ENCODE results near the gene AKIRIN2.
"Not testable (repeated sequence)": the region's sequence is repeated elsewhere in the genome, so short reads cannot be mapped to it uniquely, and the experiment has no call there.

Gene AKIRIN2

DNA sequence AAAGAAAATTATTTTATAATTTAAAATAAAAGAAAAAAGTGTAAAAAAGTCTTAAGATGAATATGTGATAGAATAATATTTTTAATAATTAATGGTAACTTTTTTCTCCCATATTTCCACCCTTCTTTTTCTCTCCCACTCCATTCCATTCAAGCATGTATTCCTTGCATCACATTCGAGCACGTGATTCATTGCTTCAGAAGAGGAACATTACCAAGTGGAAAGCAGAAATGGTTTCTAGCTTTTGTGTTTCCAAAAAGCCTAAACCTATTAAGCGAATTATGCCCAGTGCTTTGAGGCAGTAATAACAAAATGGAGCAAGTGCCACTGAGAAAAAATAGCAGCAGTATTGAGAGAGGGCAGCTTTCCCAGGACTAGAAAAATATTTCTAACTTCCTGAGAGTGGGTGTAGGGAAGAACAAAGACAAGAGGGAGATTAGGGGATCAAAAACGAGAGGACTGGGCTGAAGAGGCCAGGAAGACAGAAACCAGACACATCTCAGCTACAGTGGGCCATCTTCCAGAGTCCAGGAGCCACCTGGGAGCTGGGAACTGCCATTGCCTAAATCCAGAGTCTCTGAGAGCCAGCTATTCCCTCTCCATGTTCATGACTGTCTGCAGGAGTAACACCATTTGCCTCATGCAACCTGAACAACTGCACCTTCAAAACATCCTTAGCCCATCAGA, 15.0 kb upstream of the AKIRIN2 start:
- Histone ChIP-seq H3K4me1 (ENCODE audit: control insufficient read depth, insufficient read depth, low read length, poor library complexity, severe bottlenecking) (peaks cover 4% of the 10 kb centered on the region), H3K36me3 (ENCODE audit: control insufficient read depth, insufficient read depth, low read length) (no peaks in the 10 kb centered on the region), H3K9me3 (ENCODE audit: control insufficient read depth, low read length) (no peaks in the 10 kb centered on the region), H3K4me3 (ENCODE audit: extremely low read depth, insufficient read depth, low read length, poor library complexity, severe bottlenecking) (no peak overlapping the region), H3K27ac (ENCODE audit: low read depth, low read length, severe bottlenecking) (peak overlapping the region; percentile 10)
- 69 to 97% methylated on average over 2 to 3 of the region's 4 CpGs for WGBS, 2 experiments (ENCODE audit: insufficient coverage in 2 of 2)

DNA sequence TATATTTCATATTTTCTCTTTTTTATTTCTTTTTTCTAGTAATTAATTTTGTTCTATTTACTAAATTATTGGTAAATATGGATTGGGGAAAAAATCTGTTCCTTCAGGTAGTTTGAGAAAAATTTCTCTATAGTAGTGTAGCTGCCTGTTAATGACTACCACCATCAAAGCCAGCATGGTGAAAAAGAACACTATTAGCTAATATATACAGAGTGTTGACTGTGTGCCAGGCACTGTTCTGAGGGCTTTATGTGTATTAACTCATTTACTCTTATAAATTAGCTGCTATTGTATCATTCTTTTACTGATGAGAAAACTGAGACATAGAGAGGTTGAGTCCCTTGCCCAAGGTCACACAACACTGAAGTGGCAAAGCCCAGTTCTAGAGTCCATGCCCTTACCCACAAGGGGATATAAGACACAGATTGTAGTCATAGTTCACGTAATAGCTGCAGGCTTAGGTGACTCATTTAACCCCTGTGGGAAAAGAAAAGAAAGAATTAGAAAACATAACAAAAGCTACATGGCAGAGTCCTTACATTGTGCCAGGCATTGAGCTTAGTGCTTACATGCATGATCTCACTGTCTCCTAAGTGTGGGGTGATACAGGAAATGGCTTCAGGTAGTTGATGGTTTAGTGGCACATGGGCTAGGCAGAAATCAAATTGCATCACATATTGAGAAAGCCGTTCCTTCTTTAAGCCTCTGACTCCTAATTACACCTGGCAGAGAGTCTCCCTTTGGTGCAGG, 12.2 kb upstream of the AKIRIN2 start:
- H3K27ac ChIP-seq (ENCODE audit: low read depth, low read length, severe bottlenecking): no peak overlapping the region
- no peak overlapping the region for H3K4me3 ChIP-seq (ENCODE audit: extremely low read depth, insufficient read depth, low read length, poor library complexity, severe bottlenecking)
- 100% methylated on average over 1 of the region's 2 CpGs for WGBS, 2 experiments (ENCODE audit: insufficient coverage in 2 of 2)
- no peaks in the 10 kb centered on the region for H3K36me3 ChIP-seq (ENCODE audit: control insufficient read depth, insufficient read depth, low read length)
- H3K9me3 ChIP-seq (ENCODE audit: control insufficient read depth, low read length): no peaks in the 10 kb centered on the region
- H3K4me1 ChIP-seq (ENCODE audit: control insufficient read depth, insufficient read depth, low read length, poor library complexity, severe bottlenecking): peaks cover 4% of the 10 kb centered on the region

DNA sequence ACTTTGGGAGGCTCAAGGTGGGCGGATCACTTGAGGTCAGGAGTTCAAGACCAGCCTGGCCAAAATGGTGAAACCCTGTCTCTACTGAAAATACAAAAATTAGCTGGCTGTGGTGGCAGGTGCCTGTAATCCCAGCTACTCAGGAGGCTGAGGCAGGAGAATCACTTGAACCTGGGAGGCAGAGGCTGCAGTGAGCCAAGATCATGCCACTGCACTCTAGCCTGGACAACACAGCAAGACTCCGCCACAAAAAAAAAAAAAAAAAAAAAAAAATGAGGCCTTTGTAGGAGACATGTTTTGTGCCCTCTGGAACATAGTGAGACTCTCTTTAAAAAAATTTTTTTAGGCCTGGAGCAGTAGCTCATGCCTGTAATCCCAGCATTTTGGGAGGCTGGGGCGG, 10.7 kb upstream of the AKIRIN2 start:
- not testable (repeated sequence) for H3K4me3 ChIP-seq (ENCODE audit: extremely low read depth, insufficient read depth, low read length, poor library complexity, severe bottlenecking); H3K36me3 ChIP-seq (ENCODE audit: control insufficient read depth, insufficient read depth, low read length); H3K4me1 ChIP-seq (ENCODE audit: control insufficient read depth, insufficient read depth, low read length, poor library complexity, severe bottlenecking); H3K9me3 ChIP-seq (ENCODE audit: control insufficient read depth, low read length); H3K27ac ChIP-seq (ENCODE audit: low read depth, low read length, severe bottlenecking)
- 80% methylated on average over 2 of the region's 3 CpGs; no CpG with 5 or more reads in 1 of the 2 experiments for WGBS, 2 experiments (ENCODE audit: insufficient coverage in 2 of 2)

DNA sequence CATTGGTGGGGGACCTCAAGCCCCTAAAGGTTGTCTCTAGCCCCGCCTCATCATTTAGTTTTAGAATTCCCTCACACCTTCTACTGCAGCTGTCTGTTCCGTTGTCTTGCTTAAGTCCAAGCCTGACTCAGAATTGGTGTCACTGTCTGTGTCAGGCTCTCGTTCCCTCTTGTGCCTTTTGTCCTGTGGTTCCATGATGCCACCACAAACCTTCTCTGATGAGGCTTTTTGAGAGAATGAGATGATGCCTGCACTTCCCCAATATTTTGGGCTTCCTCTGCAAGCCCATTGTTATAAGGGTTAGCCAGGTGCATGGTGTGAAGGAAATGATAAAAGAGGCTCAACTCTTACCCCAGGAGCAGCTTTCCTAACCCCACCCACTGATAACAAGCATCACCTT, 8.1 kb upstream of the AKIRIN2 start:
- Histone ChIP-seq H3K9me3 (ENCODE audit: control insufficient read depth, low read length) (no peaks in the 10 kb centered on the region), H3K4me3 (ENCODE audit: extremely low read depth, insufficient read depth, low read length, poor library complexity, severe bottlenecking) (no peak overlapping the region)
- WGBS, 2 experiments (ENCODE audit: insufficient coverage in 2 of 2): 82 to 92% methylated on average over 3 of the region's 3 CpGs

DNA sequence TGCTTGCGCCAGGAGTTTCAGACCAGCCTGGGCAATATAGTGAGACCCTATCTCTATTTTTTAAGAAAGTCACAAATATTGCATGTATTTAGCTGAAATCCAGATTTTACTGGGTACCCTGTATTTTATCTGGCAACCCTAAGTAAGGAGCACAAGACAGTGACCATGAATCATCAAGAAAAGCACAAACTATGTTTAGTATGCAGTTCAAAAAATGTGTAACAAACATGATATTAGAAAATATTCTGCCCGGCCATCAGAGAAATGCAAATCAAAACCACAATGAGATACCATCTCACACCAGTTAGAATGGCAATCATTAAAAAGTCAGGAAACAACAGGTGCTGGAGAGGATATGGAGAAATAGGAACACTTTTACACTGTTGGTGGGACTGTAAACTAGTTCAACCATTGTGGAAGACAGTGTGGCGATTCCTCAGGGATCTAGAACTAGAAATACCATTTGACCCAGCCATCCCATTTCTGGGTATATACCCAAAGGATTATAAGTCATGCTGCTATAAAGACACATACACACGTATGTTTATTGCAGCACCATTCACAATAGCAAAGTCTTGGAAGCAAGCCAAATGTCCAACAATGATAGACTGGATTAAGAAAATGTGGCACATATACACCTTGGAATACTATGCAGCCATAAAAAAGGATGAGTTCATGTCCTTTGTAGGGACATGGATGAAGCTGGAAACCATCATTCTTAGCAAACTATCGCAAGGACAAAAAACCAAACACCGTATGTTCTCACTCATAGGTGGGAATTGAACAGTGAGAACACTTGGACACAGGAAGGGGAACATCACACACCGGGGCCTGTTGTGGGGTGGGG, 6.8 kb upstream of the AKIRIN2 start:
- H3K9me3 ChIP-seq (ENCODE audit: control insufficient read depth, low read length); H3K4me3 ChIP-seq (ENCODE audit: extremely low read depth, insufficient read depth, low read length, poor library complexity, severe bottlenecking); H3K36me3 ChIP-seq (ENCODE audit: control insufficient read depth, insufficient read depth, low read length); H3K27ac ChIP-seq (ENCODE audit: low read depth, low read length, severe bottlenecking); H3K4me1 ChIP-seq (ENCODE audit: control insufficient read depth, insufficient read depth, low read length, poor library complexity, severe bottlenecking): not testable (repeated sequence)
- 80 to 100% methylated on average over 1 of the region's 7 CpGs for WGBS, 2 experiments (ENCODE audit: insufficient coverage in 2 of 2)

More for the DNA sequence above, 8.1 kb upstream of the AKIRIN2 start:
- Histone ChIP-seq H3K4me1 (ENCODE audit: control insufficient read depth, insufficient read depth, low read length, poor library complexity, severe bottlenecking) (peaks cover 4% of the 10 kb centered on the region), H3K27ac (ENCODE audit: low read depth, low read length, severe bottlenecking) (no peak overlapping the region), H3K36me3 (ENCODE audit: control insufficient read depth, insufficient read depth, low read length) (no peaks in the 10 kb centered on the region)

DNA sequence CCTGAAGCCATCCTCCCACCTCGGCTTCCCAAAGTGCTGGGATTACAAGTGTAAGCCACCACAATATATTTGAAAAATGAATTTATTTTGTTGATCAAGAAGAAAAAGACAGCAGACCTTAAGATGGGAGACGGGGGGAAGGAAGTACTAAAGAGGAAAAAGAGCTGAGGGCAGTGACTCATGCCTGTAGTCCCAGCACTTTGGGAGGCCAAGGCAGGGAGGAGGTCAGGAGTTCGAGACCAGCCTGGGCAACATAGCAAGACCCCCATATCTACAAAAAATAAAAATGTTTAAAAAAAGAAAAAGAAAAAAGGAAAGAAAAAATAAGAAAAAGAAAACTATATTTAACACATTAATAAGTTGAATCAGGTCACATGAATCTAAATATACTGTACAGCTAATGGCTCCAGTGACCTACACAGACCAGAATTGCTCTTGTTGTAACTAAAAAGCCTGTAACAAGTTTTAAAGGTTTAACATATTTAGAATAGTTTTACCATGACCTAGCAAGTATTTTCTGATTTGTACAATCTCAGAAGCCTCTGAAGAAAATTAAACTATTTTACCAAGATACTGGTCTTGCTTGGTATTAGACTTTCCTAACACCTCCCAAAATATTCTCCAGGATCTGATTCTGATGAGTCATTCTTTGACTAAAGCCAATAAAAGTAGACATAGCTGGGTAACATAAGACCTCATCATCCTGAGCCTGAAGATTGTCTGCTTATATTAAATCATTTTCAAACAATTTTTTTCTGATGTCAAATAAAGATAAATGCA, 4.3 kb upstream of the AKIRIN2 start:
- no peaks in the 10 kb centered on the region for H3K4me1 ChIP-seq (ENCODE audit: control insufficient read depth, insufficient read depth, low read length, poor library complexity, severe bottlenecking)
- no peak overlapping the region for H3K4me3 ChIP-seq (ENCODE audit: extremely low read depth, insufficient read depth, low read length, poor library complexity, severe bottlenecking)
- no peaks in the 10 kb centered on the region for H3K9me3 ChIP-seq (ENCODE audit: control insufficient read depth, low read length)
- no peak overlapping the region for H3K27ac ChIP-seq (ENCODE audit: low read depth, low read length, severe bottlenecking)
- H3K36me3 ChIP-seq (ENCODE audit: control insufficient read depth, insufficient read depth, low read length): no peaks in the 10 kb centered on the region
- WGBS, 2 experiments (ENCODE audit: insufficient coverage in 2 of 2): 89 to 100% methylated on average over 1 of the region's 3 CpGs

DNA sequence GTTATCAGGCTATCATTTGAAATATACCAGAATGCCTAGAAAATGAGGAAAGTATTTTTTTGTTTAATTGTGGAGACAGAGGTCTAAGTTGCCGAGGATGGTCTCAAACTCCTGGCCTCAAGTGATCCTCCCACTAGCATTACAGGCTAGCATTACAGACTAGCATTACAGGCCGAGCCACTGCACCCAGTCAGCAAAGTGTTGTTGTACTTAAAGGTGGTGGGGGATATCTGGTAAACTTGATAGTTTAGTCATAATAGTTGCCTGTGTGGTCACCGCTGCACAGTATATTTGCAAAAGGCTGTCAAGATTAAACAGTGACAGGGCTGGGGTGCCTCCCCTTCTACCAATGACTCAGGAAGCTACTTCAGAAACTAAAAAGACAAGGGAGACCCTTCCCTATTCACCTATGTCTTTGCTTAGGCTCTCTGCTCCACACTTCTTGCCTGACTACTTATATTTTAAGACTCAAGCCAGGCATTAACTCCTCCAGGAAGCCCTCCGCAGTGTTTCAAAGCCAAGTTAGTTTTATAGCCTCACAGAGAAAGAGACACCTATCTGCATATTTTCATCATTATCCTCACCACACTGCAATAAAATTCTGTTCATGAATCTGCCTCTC, 3.1 kb upstream of the AKIRIN2 start:
- no peak overlapping the region for H3K27ac ChIP-seq (ENCODE audit: low read depth, low read length, severe bottlenecking)
- H3K36me3 ChIP-seq (ENCODE audit: control insufficient read depth, insufficient read depth, low read length): no peaks in the 10 kb centered on the region
- H3K4me3 ChIP-seq (ENCODE audit: extremely low read depth, insufficient read depth, low read length, poor library complexity, severe bottlenecking): no peak overlapping the region
- 95 to 100% methylated on average over 1 to 2 of the region's 4 CpGs for WGBS, 2 experiments (ENCODE audit: insufficient coverage in 2 of 2)
- H3K4me1 ChIP-seq (ENCODE audit: control insufficient read depth, insufficient read depth, low read length, poor library complexity, severe bottlenecking): no peaks in the 10 kb centered on the region
- no peaks in the 10 kb centered on the region for H3K9me3 ChIP-seq (ENCODE audit: control insufficient read depth, low read length)

DNA sequence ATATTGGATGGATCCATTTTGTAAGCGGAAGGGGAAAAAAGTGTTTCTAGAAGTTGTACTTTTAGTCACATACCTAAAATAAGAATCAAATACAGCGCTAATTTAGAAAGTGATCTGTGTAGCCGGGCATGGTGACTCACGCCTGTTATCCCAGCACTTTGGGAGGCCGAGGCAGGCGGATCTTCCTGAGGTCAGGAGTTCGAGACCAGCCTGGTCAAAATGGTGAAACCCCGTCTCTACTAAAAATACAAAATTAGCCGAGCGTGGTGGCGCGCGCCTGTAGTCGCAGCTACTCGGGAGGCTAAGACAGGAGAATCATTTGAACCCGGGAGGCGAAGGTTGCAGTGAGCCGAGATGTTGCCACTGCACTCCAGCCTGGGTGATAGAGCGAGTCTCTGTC, 1.0 kb upstream of the AKIRIN2 start:
- WGBS, 2 experiments (ENCODE audit: insufficient coverage in 2 of 2): 91 to 93% methylated on average over 15 to 18 of the region's 19 CpGs
- not testable (repeated sequence) for H3K9me3 ChIP-seq (ENCODE audit: control insufficient read depth, low read length); H3K4me1 ChIP-seq (ENCODE audit: control insufficient read depth, insufficient read depth, low read length, poor library complexity, severe bottlenecking); H3K36me3 ChIP-seq (ENCODE audit: control insufficient read depth, insufficient read depth, low read length)
- Histone ChIP-seq H3K27ac (ENCODE audit: low read depth, low read length, severe bottlenecking) (peak overlapping the region; percentile 97), H3K4me3 (ENCODE audit: extremely low read depth, insufficient read depth, low read length, poor library complexity, severe bottlenecking) (peak overlapping the region; percentile 97)

DNA sequence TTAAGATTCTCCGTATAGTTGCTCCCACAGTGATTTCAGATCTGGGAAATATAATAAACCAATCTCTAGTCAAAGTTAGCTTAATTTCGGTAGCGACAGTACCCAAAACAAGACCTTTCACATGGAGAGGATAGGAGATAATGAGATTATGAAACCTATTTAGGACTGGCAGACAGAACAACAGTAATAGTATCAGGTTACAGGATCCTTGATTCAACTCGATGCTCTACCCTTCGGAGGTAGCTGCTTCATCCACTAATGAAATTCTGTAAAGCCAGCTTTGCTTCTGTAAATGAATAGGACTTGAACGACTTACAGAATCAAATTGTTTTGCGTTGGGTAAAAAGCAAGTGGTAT, 534 bp upstream of the AKIRIN2 start:
- 3 to 6% methylated on average over 2 to 7 of the region's 7 CpGs for WGBS, 2 experiments (ENCODE audit: insufficient coverage in 2 of 2)
- H3K9me3 ChIP-seq (ENCODE audit: control insufficient read depth, low read length): no peaks in the 10 kb centered on the region
- peaks cover 8% of the 10 kb centered on the region for H3K36me3 ChIP-seq (ENCODE audit: control insufficient read depth, insufficient read depth, low read length)
- peak overlapping the region; percentile 97 for H3K27ac ChIP-seq (ENCODE audit: low read depth, low read length, severe bottlenecking)
- H3K4me1 ChIP-seq (ENCODE audit: control insufficient read depth, insufficient read depth, low read length, poor library complexity, severe bottlenecking): peaks cover 4% of the 10 kb centered on the region
- H3K4me3 ChIP-seq (ENCODE audit: extremely low read depth, insufficient read depth, low read length, poor library complexity, severe bottlenecking): peak overlapping the region; percentile 97

DNA sequence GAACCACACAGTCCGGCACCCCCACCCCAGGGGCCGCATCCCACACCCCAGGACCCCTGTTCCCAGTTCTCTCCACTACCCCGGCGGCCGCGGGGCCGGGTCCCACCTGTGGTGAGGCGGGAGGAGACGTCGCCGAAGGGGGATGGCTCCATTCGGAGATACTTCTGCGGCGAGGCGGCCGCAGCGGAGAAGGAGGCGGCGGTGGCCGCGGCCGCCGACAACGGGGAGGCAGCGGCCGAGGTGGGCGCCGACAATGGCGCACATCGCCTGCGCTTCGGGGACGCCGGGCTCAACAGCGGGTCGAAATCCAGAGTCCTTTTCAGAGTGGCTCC, 723 bp downstream of the AKIRIN2 start:
- Histone ChIP-seq H3K36me3 (ENCODE audit: control insufficient read depth, insufficient read depth, low read length) (peaks cover 14% of the 10 kb centered on the region), H3K4me3 (ENCODE audit: extremely low read depth, insufficient read depth, low read length, poor library complexity, severe bottlenecking) (peak overlapping the region; percentile 97)
- 0% methylated on average over 22 to 28 of the region's 36 CpGs for WGBS, 2 experiments (ENCODE audit: insufficient coverage in 2 of 2)

More for the DNA sequence above, 723 bp downstream of the AKIRIN2 start:
- H3K9me3 ChIP-seq (ENCODE audit: control insufficient read depth, low read length): no peaks in the 10 kb centered on the region
- H3K27ac ChIP-seq (ENCODE audit: low read depth, low read length, severe bottlenecking): peak overlapping the region; percentile 97
- peaks cover 4% of the 10 kb centered on the region for H3K4me1 ChIP-seq (ENCODE audit: control insufficient read depth, insufficient read depth, low read length, poor library complexity, severe bottlenecking)
